Measurements from ENCODE around the gene PDE4D.

- no peak for TF ChIP-seq CTCF (IDR thresholded peaks at IDR 0.05)
- TF ChIP-seq ZFX (IDR thresholded peaks at IDR 0.05; ENCODE audit: borderline replicate concordance), result no peak
Observed at GRCh38 chr5:58993461-58993860, 900.1 kb downstream of the PDE4D start.

Measured in 22Rv1 (cell line).